Bronchial epithelial cell (primary cell): Measurements from ENCODE around the gene SLAIN2. TPM values are rescaled to one million over a fixed set of nuclear protein-coding genes. Genes with fewer than 3 reads are reported as not detected.
"Not testable (repeated sequence)": the region's sequence is repeated elsewhere in the genome, so short reads cannot be mapped to it uniquely, and the experiment has no call there.

Experiments
- DNase-seq: peaks from one replicate; pipeline ENCODE4 v3.0.0-alpha.2; 2010; ENCODE audit warnings: low read depth
- FAIRE-seq: peaks from 2 replicates; lab custom pipeline; 2011; peaks lifted over from hg19 to GRCh38; lab: Jason Lieb, UNC
- H3K27me3 ChIP-seq: 2 replicates; pipeline ENCODE4 v1.5.1; 2011; ENCODE audit warnings: low read length; ENCODE audit not compliant: control insufficient read depth, insufficient read depth
- H3K36me3 ChIP-seq: 2 replicates; pipeline ENCODE4 v1.5.1; 2011; ENCODE audit warnings: low read length; ENCODE audit not compliant: control insufficient read depth, insufficient read depth
- H3K4me3 ChIP-seq: 2 replicates; pipeline ENCODE4 v1.5.1; 2011; ENCODE audit warnings: mild to moderate bottlenecking, low read depth, low read length, control low read depth
- total RNA-seq: library from RNA; depleted of rRNA; stranded (reverse); fragments of >200 nt; gene quantifications from 2 replicates; pipeline ENCODE4 v1.2.1, GENCODE V29; 2014
- TF ChIP-seq, protein P1 (sequence below): IDR thresholded peaks from 2 replicates; pipeline ENCODE4 v1.5.1; 2011; ENCODE audit warnings: mild to moderate bottlenecking, moderate library complexity, low read length, control low read depth, inconsistent platforms; ENCODE audit not compliant: insufficient read depth, severe bottlenecking

The SLAIN2 gene
- total RNA-seq, 1 donor from 2014 or later: 28.7 TPM

DNA sequence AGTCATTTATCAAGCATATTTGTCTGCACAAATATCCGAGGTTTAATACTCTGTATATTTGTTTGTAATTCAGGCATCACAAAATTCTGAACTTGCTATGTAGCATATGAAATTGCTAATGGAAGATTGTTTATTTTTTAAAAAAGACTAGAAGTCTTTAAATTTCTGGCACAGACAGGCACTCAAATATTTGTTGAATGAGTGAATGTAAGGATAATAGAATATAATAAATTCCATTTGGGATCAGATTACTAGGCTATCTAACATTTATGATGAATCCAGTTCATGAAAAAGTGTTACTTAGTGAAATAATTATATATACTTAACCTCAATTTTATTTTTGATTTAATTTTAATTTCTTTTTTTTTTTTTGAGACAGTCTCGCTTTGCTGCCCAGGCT, 41.3 kb upstream of the SLAIN2 start:
- Histone ChIP-seq H3K4me3 (no peak overlapping the region), H3K27me3 (no peaks in the 10 kb centered on the region), H3K36me3 (no peaks in the 10 kb centered on the region)
- DNase-seq: no peak
- FAIRE-seq: no peak
- TF ChIP-seq, protein P1, sequence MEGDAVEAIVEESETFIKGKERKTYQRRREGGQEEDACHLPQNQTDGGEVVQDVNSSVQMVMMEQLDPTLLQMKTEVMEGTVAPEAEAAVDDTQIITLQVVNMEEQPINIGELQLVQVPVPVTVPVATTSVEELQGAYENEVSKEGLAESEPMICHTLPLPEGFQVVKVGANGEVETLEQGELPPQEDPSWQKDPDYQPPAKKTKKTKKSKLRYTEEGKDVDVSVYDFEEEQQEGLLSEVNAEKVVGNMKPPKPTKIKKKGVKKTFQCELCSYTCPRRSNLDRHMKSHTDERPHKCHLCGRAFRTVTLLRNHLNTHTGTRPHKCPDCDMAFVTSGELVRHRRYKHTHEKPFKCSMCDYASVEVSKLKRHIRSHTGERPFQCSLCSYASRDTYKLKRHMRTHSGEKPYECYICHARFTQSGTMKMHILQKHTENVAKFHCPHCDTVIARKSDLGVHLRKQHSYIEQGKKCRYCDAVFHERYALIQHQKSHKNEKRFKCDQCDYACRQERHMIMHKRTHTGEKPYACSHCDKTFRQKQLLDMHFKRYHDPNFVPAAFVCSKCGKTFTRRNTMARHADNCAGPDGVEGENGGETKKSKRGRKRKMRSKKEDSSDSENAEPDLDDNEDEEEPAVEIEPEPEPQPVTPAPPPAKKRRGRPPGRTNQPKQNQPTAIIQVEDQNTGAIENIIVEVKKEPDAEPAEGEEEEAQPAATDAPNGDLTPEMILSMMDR: no peak

DNA sequence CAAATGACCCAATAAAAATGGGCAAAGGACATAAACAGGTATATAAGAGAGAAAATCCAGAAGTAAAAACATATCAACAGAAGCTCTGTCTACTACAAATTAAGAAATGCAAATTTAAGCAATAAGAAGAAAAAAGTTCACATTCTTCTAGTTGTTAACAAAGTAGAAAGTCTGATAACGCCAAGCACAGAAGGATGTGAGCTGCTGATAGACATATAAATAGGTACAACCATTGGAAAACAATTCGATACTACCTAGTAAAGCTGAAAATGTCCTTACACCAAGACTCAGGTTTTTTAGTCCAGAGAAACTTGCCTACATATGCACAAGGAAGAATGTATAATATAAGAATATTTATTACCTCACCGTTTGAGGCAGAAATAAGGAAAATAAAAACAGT, 35.8 kb upstream of the SLAIN2 start:
- H3K4me3 ChIP-seq: no peak overlapping the region
- no peak for FAIRE-seq
- H3K27me3 ChIP-seq: no peaks in the 10 kb centered on the region
- DNase-seq: no peak
- no peaks in the 10 kb centered on the region for H3K36me3 ChIP-seq
- TF ChIP-seq, protein P1: no peak

DNA sequence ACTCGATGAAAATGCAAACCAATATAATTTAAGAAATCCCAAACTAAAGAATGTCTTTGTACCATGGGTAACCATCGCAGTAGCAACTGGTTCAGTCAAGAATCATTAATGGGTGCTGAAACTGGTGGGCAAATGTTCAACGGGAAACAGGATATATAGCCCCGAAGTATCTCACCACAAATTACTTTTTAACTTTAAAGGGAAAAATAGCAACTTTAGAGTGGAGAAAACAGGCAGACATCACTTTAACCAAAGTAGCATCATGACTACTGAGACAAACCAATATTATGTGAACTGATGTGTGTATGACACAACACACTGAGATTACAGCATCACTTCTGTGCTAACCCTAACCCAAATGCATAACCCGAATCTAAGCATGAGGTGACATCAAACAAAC, 33.8 kb upstream of the SLAIN2 start:
- Histone ChIP-seq H3K36me3 (no peaks in the 10 kb centered on the region), H3K27me3 (no peaks in the 10 kb centered on the region), H3K4me3 (no peak overlapping the region)
- DNase-seq (no peak), FAIRE-seq (no peak)
- TF ChIP-seq, protein P1: no peak

DNA sequence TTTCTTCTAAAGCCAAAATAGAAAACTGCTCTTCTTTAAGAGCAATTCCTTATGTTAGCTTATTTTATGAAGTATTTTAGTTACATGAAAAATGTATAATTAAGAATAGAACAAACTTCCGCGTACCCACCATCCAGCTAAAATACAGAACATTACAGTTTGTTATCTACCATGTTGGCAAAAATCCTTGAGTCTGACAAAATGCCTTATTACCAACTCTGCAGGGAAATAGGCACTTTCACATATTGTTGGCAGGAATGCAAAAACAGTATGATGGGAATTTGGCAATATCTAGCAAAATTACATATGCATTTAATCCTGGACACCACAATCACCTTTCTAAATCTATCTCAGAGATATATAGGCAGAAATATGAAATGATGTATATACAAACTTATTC, 32.4 kb upstream of the SLAIN2 start:
- TF ChIP-seq, protein P1: no peak
- no peak for FAIRE-seq
- H3K27me3 ChIP-seq: no peaks in the 10 kb centered on the region
- no peaks in the 10 kb centered on the region for H3K36me3 ChIP-seq
- no peak overlapping the region for H3K4me3 ChIP-seq
- no peak for DNase-seq

DNA sequence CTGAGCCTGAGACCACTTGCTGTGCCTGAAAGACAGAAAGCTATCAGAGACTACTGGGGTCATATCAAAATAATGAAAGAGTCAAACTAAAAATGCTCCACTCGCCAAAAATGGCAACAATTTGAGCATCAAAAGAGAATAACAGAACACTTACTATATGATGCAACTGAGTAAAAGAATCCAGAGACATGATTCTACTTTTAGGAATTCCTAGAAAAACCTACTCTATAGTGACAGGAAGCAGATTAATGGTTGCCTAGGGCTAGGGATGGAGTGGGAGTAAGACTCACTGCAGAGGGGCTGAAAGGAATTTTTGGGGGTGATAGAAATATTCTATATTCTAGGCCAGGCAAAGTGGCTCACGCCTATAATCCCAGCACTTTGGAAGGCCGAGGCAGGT, 29.4 kb upstream of the SLAIN2 start:
- Histone ChIP-seq H3K36me3 (no peaks in the 10 kb centered on the region), H3K4me3 (no peak overlapping the region), H3K27me3 (no peaks in the 10 kb centered on the region)
- FAIRE-seq (no peak), DNase-seq (no peak)
- TF ChIP-seq, protein P1: no peak

DNA sequence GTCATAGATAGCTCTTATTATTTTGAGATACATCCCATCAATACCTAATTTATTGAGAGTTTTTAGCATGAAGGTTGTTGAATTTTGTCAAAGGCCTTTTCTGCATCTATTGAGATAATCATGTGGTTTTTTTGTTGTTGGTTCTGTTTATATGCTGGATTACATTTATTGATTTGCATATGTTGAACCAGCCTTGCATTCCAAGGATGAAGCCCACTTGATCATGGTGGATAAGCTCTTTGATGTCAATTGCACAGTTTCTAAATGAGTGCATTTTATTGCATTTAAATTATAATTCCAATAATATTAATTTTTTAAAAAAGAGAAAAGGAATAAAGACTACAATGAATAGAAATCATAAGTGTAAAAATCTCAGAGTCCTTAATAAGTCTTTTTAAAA, 26.6 kb upstream of the SLAIN2 start:
- not testable (repeated sequence) for H3K27me3 ChIP-seq, FAIRE-seq, DNase-seq, H3K4me3 ChIP-seq, H3K36me3 ChIP-seq
